ENCODE results near the gene BANK1. TPM values are rescaled to one million over a fixed set of nuclear protein-coding genes. Genes with fewer than 3 reads are reported as not detected.

BANK1 gene
- total and polyA plus RNA-seq, 2 donors (not counting 1 experiment from before 2014, with no cell fraction given), result 353 to 354 TPM

DNA sequence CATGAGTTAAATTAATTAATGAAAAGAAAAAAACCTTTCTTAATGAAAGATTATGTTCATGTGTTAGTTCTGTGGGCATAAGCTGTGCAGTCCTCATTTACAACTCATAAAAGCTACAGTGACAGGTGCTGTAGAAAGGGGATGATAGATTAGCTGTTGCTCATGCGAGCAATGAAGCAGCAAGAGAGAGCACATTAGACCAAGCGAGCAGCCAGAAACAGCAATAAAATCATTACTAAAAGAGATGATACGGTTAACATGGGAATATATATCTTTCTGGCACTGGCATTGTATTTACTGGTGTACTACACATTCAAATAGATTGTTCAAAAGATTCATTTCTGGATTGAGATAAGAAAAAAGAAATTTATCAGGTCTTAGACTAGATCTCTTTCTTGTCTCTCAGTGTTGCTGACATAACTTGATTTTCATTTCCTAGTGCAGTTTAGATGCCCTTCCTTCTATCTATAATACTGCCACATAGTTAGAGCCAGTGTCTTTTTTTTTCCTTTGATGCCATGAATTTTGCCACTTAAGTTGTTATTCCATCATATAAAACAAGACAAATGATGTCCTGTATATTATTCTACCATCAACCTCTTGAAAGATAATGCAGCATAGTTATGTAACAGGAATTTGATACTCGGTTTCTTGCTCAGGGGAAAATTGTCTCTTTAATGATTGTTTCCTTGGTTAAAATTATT is 164.6 kb downstream of the BANK1 start:
- TF ChIP-seq, protein P1, sequence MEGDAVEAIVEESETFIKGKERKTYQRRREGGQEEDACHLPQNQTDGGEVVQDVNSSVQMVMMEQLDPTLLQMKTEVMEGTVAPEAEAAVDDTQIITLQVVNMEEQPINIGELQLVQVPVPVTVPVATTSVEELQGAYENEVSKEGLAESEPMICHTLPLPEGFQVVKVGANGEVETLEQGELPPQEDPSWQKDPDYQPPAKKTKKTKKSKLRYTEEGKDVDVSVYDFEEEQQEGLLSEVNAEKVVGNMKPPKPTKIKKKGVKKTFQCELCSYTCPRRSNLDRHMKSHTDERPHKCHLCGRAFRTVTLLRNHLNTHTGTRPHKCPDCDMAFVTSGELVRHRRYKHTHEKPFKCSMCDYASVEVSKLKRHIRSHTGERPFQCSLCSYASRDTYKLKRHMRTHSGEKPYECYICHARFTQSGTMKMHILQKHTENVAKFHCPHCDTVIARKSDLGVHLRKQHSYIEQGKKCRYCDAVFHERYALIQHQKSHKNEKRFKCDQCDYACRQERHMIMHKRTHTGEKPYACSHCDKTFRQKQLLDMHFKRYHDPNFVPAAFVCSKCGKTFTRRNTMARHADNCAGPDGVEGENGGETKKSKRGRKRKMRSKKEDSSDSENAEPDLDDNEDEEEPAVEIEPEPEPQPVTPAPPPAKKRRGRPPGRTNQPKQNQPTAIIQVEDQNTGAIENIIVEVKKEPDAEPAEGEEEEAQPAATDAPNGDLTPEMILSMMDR (IDR thresholded peaks at IDR 0.05), result no peak
- TF ChIP-seq EZH2 (IDR thresholded peaks at IDR 0.05; ENCODE audit: borderline replicate concordance, insufficient read depth, low read depth, low read length, poor library complexity, severe bottlenecking), result no peak
- Histone ChIP-seq H3K4me2 (replicated peaks; ENCODE audit: low read depth, low read length, poor library complexity, severe bottlenecking) (no peak overlapping the region), H3K4me3 (ENCODE audit: control extremely low read depth in 1 of 5, extremely low read depth in 1 of 5, insufficient read depth in 1 of 5, low read depth in 2 of 5, low read length in 4 of 5) (no peak overlapping the region), H3K27me3 (replicated peaks in 1 of 4; ENCODE audit: control extremely low read depth in 1 of 4, control insufficient read depth in 3 of 4, insufficient read depth in 4 of 4, low read length in 3 of 4) (no peaks in the 10 kb centered on the region), H3K36me3 (replicated peaks in 1 of 2; ENCODE audit: control extremely low read depth in 1 of 2, control insufficient read depth in 1 of 2, extremely low read depth in 1 of 2, insufficient read depth in 2 of 2, low read length in 1 of 2) (peaks cover 0 to 76% of the 10 kb centered on the region in 2 experiments), H3K27ac (ENCODE audit: low read length in 2 of 2) (peak overlapping the region in 1 of 2 donors; percentile 59), H4K20me1 (ENCODE audit: control insufficient read depth, insufficient read depth, low read length, poor library complexity, severe bottlenecking) (no peaks in the 10 kb centered on the region), H3K9ac (ENCODE audit: low read length) (no peak overlapping the region), H2AFZ (ENCODE audit: insufficient read depth, low read depth, low read length, poor library complexity, severe bottlenecking) (no peak overlapping the region), H3K9me3 (ENCODE audit: control extremely low read depth in 1 of 3, control insufficient read depth in 2 of 3, insufficient read depth in 1 of 3, low read length in 2 of 3) (no peaks in the 10 kb centered on the region), H3K79me2 (ENCODE audit: control insufficient read depth, insufficient read depth, low read length) (peaks cover 71% of the 10 kb centered on the region), H3K4me1 (ENCODE audit: control insufficient read depth in 2 of 2, insufficient read depth in 2 of 2, low read length in 2 of 2) (no peaks in the 10 kb centered on the region)
- no peaks in the 10 kb centered on the region for H3K27me3 Mint-ChIP-seq
- intact Hi-C loops (cut with micrococcal nuclease), result loop anchor here (2.0 to 5.0 kb wide), 2 partner anchors 16 to 37 kb away; no protein-coding TSS in a partner anchor
- WGBS (ENCODE audit: insufficient coverage), result no CpG with 5 or more reads among the region's 4 CpGs
- no peak for DNase-seq
- ChIA-PET POLR2A (no interaction called here), CTCF (no interaction called here)
- H3K4me1 Mint-ChIP-seq, result peaks cover 41% of the 10 kb centered on the region
- H3K4me3 Mint-ChIP-seq, result no peak overlapping the region
- ATAC-seq (ENCODE audit: low read depth), result peak; percentile 39
- H3K9me3 Mint-ChIP-seq (ENCODE audit: insufficient read depth), result no peaks in the 10 kb centered on the region
- H3K27ac Mint-ChIP-seq, result peak overlapping the region; percentile 86

DNA sequence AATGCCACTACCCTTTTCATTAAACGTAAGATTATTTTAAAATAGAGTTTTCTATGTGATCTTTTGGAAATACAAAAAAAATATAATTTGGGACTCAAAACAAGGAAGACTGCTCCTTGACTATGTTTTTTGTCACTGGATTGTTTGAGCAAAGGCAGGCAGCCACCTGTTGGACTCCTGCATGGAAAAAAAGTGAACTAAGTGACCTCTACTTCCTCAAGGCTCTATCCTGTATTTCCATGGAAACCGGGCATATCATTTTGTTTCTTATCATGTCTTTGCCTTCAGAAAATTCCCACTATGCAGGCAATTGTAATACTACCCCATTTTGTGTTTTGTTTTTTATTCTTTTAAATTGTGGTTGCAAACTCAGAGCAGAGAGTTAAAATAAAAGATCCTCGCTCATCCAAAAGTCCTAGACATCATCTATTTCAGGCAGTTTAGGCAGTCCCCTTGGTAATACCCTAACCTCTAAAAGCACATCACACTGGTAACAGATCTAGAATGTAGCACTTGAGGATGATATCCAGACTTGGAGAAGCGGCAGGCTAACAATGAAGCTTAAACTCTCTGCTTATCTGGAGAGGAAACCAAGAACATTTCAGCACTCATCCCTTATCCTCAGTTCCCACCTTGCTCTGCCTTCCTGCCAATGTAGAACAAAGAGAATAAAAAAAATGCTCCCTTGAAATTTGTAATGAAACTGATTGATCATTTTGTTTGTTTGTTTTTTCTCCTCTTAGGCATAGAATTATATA is 165.7 kb downstream of the BANK1 start:
- DNase-seq, result no peak
- H3K9me3 ChIP-seq (ENCODE audit: control extremely low read depth in 1 of 3, control insufficient read depth in 2 of 3, insufficient read depth in 1 of 3, low read length in 2 of 3), result no peaks in the 10 kb centered on the region
- H2AFZ ChIP-seq (ENCODE audit: insufficient read depth, low read depth, low read length, poor library complexity, severe bottlenecking), result no peak overlapping the region
- no peak overlapping the region for H3K9ac ChIP-seq (ENCODE audit: low read length)
- peaks cover 5 to 78% of the 10 kb centered on the region in 2 experiments for H3K36me3 ChIP-seq (replicated peaks in 1 of 2; ENCODE audit: control extremely low read depth in 1 of 2, control insufficient read depth in 1 of 2, extremely low read depth in 1 of 2, insufficient read depth in 2 of 2, low read length in 1 of 2)
- Mint-ChIP-seq H3K9me3 (ENCODE audit: insufficient read depth) (no peaks in the 10 kb centered on the region), H3K4me1 (peaks cover 41% of the 10 kb centered on the region), H3K27ac (peak overlapping the region; percentile 57), H3K4me3 (no peak overlapping the region), H3K27me3 (no peaks in the 10 kb centered on the region)
- ChIA-PET CTCF (no interaction called here), POLR2A (no interaction called here)
- H4K20me1 ChIP-seq (ENCODE audit: control insufficient read depth, insufficient read depth, low read length, poor library complexity, severe bottlenecking), result peaks cover 2% of the 10 kb centered on the region
- no peak for ATAC-seq (ENCODE audit: low read depth)
- no CpG with 5 or more reads among the region's 4 CpGs for WGBS (ENCODE audit: insufficient coverage)
- peak overlapping the region in 1 of 2 donors; percentile 59 for H3K27ac ChIP-seq (ENCODE audit: low read length in 2 of 2)
- no peak overlapping the region for H3K4me2 ChIP-seq (replicated peaks; ENCODE audit: low read depth, low read length, poor library complexity, severe bottlenecking)
- no peak for TF ChIP-seq EZH2 (IDR thresholded peaks at IDR 0.05; ENCODE audit: borderline replicate concordance, insufficient read depth, low read depth, low read length, poor library complexity, severe bottlenecking)
- H3K4me1 ChIP-seq (ENCODE audit: control insufficient read depth in 2 of 2, insufficient read depth in 2 of 2, low read length in 2 of 2), result no peaks in the 10 kb centered on the region
- H3K79me2 ChIP-seq (ENCODE audit: control insufficient read depth, insufficient read depth, low read length), result peaks cover 72% of the 10 kb centered on the region
- intact Hi-C loops (cut with micrococcal nuclease), result loop anchor here (5.0 kb wide), 1 partner anchor 36 kb away; no protein-coding TSS in a partner anchor
- no peaks in the 10 kb centered on the region for H3K27me3 ChIP-seq (replicated peaks in 1 of 4; ENCODE audit: control extremely low read depth in 1 of 4, control insufficient read depth in 3 of 4, insufficient read depth in 4 of 4, low read length in 3 of 4)
- H3K4me3 ChIP-seq (ENCODE audit: control extremely low read depth in 1 of 5, extremely low read depth in 1 of 5, insufficient read depth in 1 of 5, low read depth in 2 of 5, low read length in 4 of 5), result no peak overlapping the region

All from B cell (primary cell).